ENCODE measurements around the gene PROC. TPM values are rescaled to one million over a fixed set of nuclear protein-coding genes. Genes with fewer than 3 reads are reported as not detected.

Gene PROC
- total RNA-seq, 4 donors from 2014 or later: not detected

DNA sequence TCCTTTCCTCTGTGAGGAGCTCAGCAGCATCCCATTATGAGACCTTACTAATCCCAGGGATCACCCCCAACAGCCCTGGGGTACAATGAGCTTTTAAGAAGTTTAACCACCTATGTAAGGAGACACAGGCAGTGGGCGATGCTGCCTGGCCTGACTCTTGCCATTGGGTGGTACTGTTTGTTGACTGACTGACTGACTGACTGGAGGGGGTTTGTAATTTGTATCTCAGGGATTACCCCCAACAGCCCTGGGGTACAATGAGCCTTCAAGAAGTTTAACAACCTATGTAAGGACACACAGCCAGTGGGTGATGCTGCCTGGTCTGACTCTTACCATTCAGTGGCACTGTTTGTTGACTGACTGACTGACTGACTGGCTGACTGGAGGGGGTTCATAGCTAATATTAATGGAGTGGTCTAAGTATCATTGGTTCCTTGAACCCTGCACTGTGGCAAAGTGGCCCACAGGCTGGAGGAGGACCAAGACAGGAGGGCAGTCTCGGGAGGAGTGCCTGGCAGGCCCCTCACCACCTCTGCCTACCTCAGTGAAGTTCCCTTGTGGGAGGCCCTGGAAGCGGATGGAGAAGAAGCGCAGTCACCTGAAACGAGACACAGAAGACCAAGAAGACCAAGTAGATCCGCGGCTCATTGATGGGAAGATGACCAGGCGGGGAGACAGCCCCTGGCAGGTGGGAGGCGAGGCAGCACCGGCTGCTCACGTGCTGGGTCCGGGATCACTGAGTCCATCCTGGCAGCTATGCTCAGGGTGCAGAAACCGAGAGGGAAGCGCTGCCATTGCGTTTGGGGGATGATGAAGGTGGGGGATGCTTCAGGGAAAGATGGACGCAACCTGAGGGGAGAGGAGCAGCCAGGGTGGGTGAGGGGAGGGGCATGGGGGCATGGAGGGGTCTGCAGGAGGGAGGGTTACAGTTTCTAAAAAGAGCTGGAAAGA lies 7.6 kb downstream of the PROC start:
- no peaks in the 10 kb centered on the region for H3K9me3 ChIP-seq
- TF ChIP-seq, protein P1, sequence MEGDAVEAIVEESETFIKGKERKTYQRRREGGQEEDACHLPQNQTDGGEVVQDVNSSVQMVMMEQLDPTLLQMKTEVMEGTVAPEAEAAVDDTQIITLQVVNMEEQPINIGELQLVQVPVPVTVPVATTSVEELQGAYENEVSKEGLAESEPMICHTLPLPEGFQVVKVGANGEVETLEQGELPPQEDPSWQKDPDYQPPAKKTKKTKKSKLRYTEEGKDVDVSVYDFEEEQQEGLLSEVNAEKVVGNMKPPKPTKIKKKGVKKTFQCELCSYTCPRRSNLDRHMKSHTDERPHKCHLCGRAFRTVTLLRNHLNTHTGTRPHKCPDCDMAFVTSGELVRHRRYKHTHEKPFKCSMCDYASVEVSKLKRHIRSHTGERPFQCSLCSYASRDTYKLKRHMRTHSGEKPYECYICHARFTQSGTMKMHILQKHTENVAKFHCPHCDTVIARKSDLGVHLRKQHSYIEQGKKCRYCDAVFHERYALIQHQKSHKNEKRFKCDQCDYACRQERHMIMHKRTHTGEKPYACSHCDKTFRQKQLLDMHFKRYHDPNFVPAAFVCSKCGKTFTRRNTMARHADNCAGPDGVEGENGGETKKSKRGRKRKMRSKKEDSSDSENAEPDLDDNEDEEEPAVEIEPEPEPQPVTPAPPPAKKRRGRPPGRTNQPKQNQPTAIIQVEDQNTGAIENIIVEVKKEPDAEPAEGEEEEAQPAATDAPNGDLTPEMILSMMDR (IDR thresholded peaks at IDR 0.05): no peak
- no peak for TF ChIP-seq EP300 (IDR thresholded peaks at IDR 0.05)
- TF ChIP-seq POLR2A (IDR thresholded peaks at IDR 0.05): no peak
- H3K4me1 ChIP-seq: peaks cover 0 to 17% (median 11%) of the 10 kb centered on the region in 4 donors
- WGBS, 2 donors: 91 to 94% methylated on average over 16 of the region's 16 CpGs
- no peak overlapping the region for H3K27ac ChIP-seq
- peaks cover 0 to 19% (median 0%) of the 10 kb centered on the region in 3 donors for H3K36me3 ChIP-seq
- no peak overlapping the region for H3K4me3 ChIP-seq
- no peak for DNase-seq (ENCODE audit: low spot score in 2 of 2)
- H3K27me3 ChIP-seq: peaks cover 0 to 53% of the 10 kb centered on the region in 2 donors

DNA sequence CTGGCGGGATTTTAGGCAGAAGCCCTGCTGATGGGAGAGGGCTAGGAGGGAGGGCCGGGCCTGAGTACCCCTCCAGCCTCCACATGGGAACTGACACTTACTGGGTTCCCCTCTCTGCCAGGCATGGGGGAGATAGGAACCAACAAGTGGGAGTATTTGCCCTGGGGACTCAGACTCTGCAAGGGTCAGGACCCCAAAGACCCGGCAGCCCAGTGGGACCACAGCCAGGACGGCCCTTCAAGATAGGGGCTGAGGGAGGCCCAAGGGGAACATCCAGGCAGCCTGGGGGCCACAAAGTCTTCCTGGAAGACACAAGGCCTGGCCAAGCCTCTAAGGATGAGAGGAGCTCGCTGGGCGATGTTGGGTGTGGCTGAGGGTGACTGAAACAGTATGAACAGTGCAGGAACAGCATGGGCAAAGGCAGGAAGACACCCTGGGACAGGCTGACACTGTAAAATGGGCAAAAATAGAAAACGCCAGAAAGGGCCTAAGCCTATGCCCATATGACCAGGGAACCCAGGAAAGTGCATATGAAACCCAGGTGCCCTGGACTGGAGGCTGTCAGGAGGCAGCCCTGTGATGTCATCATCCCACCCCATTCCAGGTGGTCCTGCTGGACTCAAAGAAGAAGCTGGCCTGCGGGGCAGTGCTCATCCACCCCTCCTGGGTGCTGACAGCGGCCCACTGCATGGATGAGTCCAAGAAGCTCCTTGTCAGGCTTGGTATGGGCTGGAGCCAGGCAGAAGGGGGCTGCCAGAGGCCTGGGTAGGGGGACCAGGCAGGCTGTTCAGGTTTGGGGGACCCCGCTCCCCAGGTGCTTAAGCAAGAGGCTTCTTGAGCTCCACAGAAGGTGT lies 8.5 kb downstream of the PROC start:
- 85 to 91% methylated on average over 8 to 10 of the region's 10 CpGs for WGBS, 2 donors
- no peak for DNase-seq (ENCODE audit: low spot score in 2 of 2)
- peaks cover 0 to 44% of the 10 kb centered on the region in 2 donors for H3K27me3 ChIP-seq

DNA sequence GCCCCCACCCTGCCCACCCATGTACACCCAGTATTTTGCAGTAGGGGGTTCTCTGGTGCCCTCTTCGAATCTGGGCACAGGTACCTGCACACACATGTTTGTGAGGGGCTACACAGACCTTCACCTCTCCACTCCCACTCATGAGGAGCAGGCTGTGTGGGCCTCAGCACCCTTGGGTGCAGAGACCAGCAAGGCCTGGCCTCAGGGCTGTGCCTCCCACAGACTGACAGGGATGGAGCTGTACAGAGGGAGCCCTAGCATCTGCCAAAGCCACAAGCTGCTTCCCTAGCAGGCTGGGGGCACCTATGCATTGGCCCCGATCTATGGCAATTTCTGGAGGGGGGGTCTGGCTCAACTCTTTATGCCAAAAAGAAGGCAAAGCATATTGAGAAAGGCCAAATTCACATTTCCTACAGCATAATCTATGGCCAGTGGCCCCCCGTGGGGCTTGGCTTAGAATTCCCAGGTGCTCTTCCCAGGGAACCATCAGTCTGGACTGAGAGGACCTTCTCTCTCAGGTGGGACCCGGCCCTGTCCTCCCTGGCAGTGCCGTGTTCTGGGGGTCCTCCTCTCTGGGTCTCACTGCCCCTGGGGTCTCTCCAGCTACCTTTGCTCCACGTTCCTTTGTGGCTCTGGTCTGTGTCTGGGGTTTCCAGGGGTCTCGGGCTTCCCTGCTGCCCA lies 9.3 kb downstream of the PROC start:
- Histone ChIP-seq H3K9me3 (no peaks in the 10 kb centered on the region), H3K4me3 (no peak overlapping the region), H3K27me3 (peaks cover 0 to 36% of the 10 kb centered on the region in 2 donors), H3K27ac (no peak overlapping the region), H3K4me1 (peaks cover 0 to 15% (median 10%) of the 10 kb centered on the region in 4 donors), H3K36me3 (peaks cover 0 to 25% (median 0%) of the 10 kb centered on the region in 3 donors)
- no peak for DNase-seq (ENCODE audit: low spot score in 2 of 2)
- 89 to 90% methylated on average over 6 to 7 of the region's 7 CpGs for WGBS, 2 donors
- TF ChIP-seq EP300 (IDR thresholded peaks at IDR 0.05): no peak
- TF ChIP-seq, protein P1 (IDR thresholded peaks at IDR 0.05): no peak
- no peak for TF ChIP-seq POLR2A (IDR thresholded peaks at IDR 0.05)

More for the DNA sequence above, 8.5 kb downstream of the PROC start:
- H3K36me3 ChIP-seq: peaks cover 0 to 25% (median 0%) of the 10 kb centered on the region in 3 donors
- no peak overlapping the region for H3K4me3 ChIP-seq
- H3K4me1 ChIP-seq: peaks cover 0 to 17% (median 11%) of the 10 kb centered on the region in 4 donors
- no peak for TF ChIP-seq EP300 (IDR thresholded peaks at IDR 0.05)
- TF ChIP-seq, protein P1 (IDR thresholded peaks at IDR 0.05): no peak
- no peak for TF ChIP-seq POLR2A (IDR thresholded peaks at IDR 0.05)
- H3K27ac ChIP-seq: no peak overlapping the region
- H3K9me3 ChIP-seq: no peaks in the 10 kb centered on the region

DNA sequence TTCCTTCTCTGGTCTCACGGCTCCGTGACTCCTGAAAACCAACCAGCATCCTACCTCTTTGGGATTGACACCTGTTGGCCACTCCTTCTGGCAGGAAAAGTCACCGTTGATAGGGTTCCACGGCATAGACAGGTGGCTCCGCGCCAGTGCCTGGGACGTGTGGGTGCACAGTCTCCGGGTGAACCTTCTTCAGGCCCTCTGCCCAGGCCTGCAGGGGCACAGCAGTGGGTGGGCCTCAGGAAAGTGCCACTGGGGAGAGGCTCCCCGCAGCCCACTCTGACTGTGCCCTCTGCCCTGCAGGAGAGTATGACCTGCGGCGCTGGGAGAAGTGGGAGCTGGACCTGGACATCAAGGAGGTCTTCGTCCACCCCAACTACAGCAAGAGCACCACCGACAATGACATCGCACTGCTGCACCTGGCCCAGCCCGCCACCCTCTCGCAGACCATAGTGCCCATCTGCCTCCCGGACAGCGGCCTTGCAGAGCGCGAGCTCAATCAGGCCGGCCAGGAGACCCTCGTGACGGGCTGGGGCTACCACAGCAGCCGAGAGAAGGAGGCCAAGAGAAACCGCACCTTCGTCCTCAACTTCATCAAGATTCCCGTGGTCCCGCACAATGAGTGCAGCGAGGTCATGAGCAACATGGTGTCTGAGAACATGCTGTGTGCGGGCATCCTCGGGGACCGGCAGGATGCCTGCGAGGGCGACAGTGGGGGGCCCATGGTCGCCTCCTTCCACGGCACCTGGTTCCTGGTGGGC lies 10.0 kb downstream of the PROC start:
- Histone ChIP-seq H3K9me3 (no peaks in the 10 kb centered on the region), H3K36me3 (peaks cover 0 to 25% (median 0%) of the 10 kb centered on the region in 3 donors), H3K27me3 (peaks cover 0 to 29% of the 10 kb centered on the region in 2 donors), H3K27ac (no peak overlapping the region), H3K4me3 (no peak overlapping the region), H3K4me1 (peaks cover 0 to 7% (median 7%) of the 10 kb centered on the region in 4 donors)
- whole genome bisulfite sequencing, 2 donors: 93 to 95% methylated on average over 28 to 36 of the region's 36 CpGs
- DNase-seq (ENCODE audit: low spot score in 2 of 2): no peak
- TF ChIP-seq POLR2A (IDR thresholded peaks at IDR 0.05): no peak

Data from tibial nerve (tissue), 4 donors.